K562 (cell line): ENCODE results near the gene VARS1. TPM values are rescaled to one million over a fixed set of nuclear protein-coding genes. Genes with fewer than 3 reads are reported as not detected.
A peak's percentile ranks its signal among the peaks of the same experiment; 100 is the strongest.

ENCODE experiments used
- CEBPZ ChIP-seq: fragments of 150-350 bp; IDR thresholded peaks from 2 replicates; pipeline ENCODE4 v1.6.1; 2014; ENCODE audit warnings: low read depth, mild to moderate bottlenecking, low read length, borderline replicate concordance
- CSDE1 ChIP-seq, 2 experiments: fragments of 450-650 bp; IDR thresholded peaks; 2 replicates each; pipeline ENCODE4 v1.6.1; 2016; ENCODE audit warnings: mild to moderate bottlenecking in 1 of 2
- ELF4 ChIP-seq: fragments of 450-650 bp; formaldehyde crosslinking; IDR thresholded peaks from 2 replicates; pipeline ENCODE4 v1.4.0; 2022; ENCODE audit warnings: missing genetic modification characterization
- JUN ChIP-seq, 2 experiments: sonication (generic) in 1 of 2; formaldehyde crosslinking in 1 of 2; IDR thresholded peaks; 2 replicates each; pipeline versions ENCODE4 v1.6.1 to v1.8.0; 2012 to 2022; ENCODE audit warnings: borderline replicate concordance in 2 of 2, mild to moderate bottlenecking in 2 of 2, improper control_type of control experiment in 1 of 2, low read depth in 1 of 2, low read length in 1 of 2, missing genetic modification reagents in 1 of 2
- MCM5 ChIP-seq: fragments of 450-650 bp; IDR thresholded peaks from 2 replicates; pipeline ENCODE4 v1.6.1; 2016; ENCODE audit warnings: low read depth
- POLR2AphosphoS5 ChIP-seq: IDR thresholded peaks from 2 replicates; pipeline ENCODE4 v1.6.1; 2011; ENCODE audit warnings: mild to moderate bottlenecking, low read depth, low read length, moderate library complexity; ENCODE audit not compliant: control insufficient read depth, insufficient read depth
- RBFOX2 ChIP-seq: fragments of 200-400 bp; formaldehyde crosslinking; IDR thresholded peaks from 2 replicates; pipeline ENCODE4 v1.6.1; 2017; ENCODE audit warnings: low read depth, mild to moderate bottlenecking, low read length, moderate library complexity
- RFX5 ChIP-seq: IDR thresholded peaks from 2 replicates; pipeline ENCODE4 v1.6.1; 2011; ENCODE audit warnings: low read depth, mild to moderate bottlenecking, improper control_type of control experiment, low read length
- SIN3B ChIP-seq: fragments of 450-650 bp; IDR thresholded peaks from 2 replicates; pipeline ENCODE4 v1.6.1; 2017; ENCODE audit warnings: low read depth, mild to moderate bottlenecking, moderate library complexity
- SREBF2 ChIP-seq: sonication (generic); formaldehyde crosslinking; IDR thresholded peaks from 2 replicates; pipeline ENCODE4 v1.4.0; 2020; ENCODE audit warnings: mild to moderate bottlenecking, missing genetic modification reagents
- ZFP1 ChIP-seq: fragments of 450-650 bp; formaldehyde crosslinking; IDR thresholded peaks from 2 replicates; pipeline ENCODE4 v1.4.0; 2020; ENCODE audit warnings: mild to moderate bottlenecking, mixed read lengths
- ZKSCAN3 ChIP-seq: fragments of 250-450 bp; sonication (Bioruptor Pico); IDR thresholded peaks from 2 replicates; pipeline ENCODE4 v1.4.0; 2020
- ZNF133 ChIP-seq: fragments of 250-450 bp; sonication (Bioruptor Pico); IDR thresholded peaks from 2 replicates; pipeline ENCODE4 v1.4.0; 2020; ENCODE audit warnings: mild to moderate bottlenecking
- ZNF589 ChIP-seq: fragments of 200-800 bp; sonication (Bioruptor generic); IDR thresholded peaks from 2 replicates; pipeline ENCODE4 v1.6.1; 2016; ENCODE audit warnings: low read depth, missing genetic modification characterization, missing compliant biosample characterization
- polyA plus RNA-seq, 8 experiments: library from polyadenylated mRNA; depleted of rRNA in 4 of 8; stranded (reverse) in 5 of 8; unstranded in 3 of 8; fragments of >200 nt; fragmentation: Nextera tagmentation in 2 of 8; fragmentation: Illumina TruSeq in 1 of 8; extraction: Ambion mirVana in 2 of 8; extraction: Trizol in 1 of 8; gene quantifications; 2 replicates each; pipeline versions ENCODE4 v1.2.1 to v1.2.3, GENCODE V29; 2011 to 2014; ENCODE audit warnings: inconsistent platforms in 1 of 8, missing spikeins in 1 of 8
- total RNA-seq, 7 experiments: library from RNA; depleted of rRNA in 6 of 7; stranded (reverse); fragments of >200 nt in 6 of 7; fragmentation: Illumina TruSeq in 2 of 7; extraction: Trizol in 2 of 7; gene quantifications; 2 replicates each; pipeline versions ENCODE4 v1.2.1 to v1.2.3, GENCODE V29; 2011 to 2021; ENCODE audit warnings: low replicate concordance in 1 of 7
- TF ChIP-seq, protein P1 (sequence below), 2 experiments: fragments of 450-650 bp in 1 of 2; sonication (generic) in 1 of 2; formaldehyde crosslinking; conservative IDR thresholded peaks; 2 replicates each; pipeline versions ENCODE4 v1.4.0 to v1.8.1; 2020 to 2022; ENCODE audit warnings: mild to moderate bottlenecking in 1 of 2, missing genetic modification reagents in 1 of 2
- TF ChIP-seq, protein P2 (sequence below): fragments of 250-450 bp; sonication (Bioruptor Pico); IDR thresholded peaks from 2 replicates; pipeline ENCODE4 v1.4.0; 2020; ENCODE audit warnings: mild to moderate bottlenecking, moderate library complexity
- TF ChIP-seq, protein P3 (sequence below), 2 experiments: fragments of 450-650 bp in 1 of 2; sonication (generic) in 1 of 2; formaldehyde crosslinking in 1 of 2; IDR thresholded peaks in 1 of 2; conservative IDR thresholded peaks in 1 of 2; 2 replicates each; pipeline versions ENCODE4 v1.6.1 to v1.8.1; 2016 to 2023; ENCODE audit warnings: mild to moderate bottlenecking in 2 of 2, moderate library complexity in 2 of 2, inconsistent platforms in 1 of 2, missing genetic modification reagents in 1 of 2

Gene VARS1
- total and polyA plus RNA-seq, 9 of the 15 experiments (the other 6 are each of a cell fraction or from before 2014, with no cell fraction given), result 2.9 to 488 (median 130) TPM

DNA sequence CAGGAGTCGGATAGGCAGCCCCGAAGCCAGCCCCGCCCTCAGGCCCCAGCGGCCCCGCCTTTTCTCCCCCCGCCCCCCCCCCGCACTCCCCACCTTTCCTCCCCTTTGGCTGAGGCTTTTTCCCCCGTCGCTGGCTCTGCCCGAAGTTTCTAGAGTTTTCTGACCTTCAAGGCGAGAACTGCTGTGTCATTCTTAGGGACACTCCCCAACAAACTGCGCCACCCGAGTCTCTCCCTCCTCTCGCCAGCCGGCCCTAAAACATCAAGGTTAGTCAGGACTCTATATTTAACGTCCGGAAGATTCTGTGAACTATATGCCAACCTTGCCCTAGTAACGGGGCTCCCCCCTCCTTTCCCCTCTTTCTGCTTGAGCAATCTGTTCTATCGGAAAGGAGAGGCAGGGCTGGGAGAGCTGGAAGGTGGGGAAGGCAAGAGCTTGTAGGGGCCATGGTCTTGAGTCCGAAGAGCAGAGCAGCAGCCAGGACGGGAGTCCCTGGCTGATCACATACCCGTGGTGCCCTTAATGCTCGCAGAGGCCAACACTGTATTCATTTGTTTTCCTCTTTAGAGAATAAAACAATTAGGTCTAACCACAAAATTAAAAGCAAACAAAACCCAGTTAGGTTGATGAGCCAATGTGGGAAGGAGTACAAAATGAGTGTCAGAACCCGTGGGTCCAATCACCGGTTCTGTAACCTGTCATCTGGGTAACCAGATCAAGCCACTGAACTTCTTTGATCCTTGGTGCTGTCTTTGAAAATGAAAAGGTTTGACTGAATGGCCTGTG, 26.7 kb upstream of the VARS1 start (continued):
- TF ChIP-seq, protein P1, sequence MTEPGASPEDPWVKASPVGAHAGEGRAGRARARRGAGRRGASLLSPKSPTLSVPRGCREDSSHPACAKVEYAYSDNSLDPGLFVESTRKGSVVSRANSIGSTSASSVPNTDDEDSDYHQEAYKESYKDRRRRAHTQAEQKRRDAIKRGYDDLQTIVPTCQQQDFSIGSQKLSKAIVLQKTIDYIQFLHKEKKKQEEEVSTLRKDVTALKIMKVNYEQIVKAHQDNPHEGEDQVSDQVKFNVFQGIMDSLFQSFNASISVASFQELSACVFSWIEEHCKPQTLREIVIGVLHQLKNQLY (CRISPR knock-in tag; conservative IDR thresholded peaks at IDR 0.05), result no peak
- TF ChIP-seq, protein P2, sequence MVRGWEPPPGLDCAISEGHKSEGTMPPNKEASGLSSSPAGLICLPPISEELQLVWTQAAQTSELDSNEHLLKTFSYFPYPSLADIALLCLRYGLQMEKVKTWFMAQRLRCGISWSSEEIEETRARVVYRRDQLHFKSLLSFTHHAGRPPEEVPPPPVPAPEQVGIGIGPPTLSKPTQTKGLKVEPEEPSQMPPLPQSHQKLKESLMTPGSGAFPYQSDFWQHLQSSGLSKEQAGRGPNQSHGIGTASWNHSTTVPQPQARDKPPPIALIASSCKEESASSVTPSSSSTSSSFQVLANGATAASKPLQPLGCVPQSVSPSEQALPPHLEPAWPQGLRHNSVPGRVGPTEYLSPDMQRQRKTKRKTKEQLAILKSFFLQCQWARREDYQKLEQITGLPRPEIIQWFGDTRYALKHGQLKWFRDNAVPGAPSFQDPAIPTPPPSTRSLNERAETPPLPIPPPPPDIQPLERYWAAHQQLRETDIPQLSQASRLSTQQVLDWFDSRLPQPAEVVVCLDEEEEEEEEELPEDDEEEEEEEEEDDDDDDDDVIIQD, result peak; percentile 70; the same call in 1 of the 2 replicates
- TF ChIP-seq ELF4 (CRISPR knock-in tag) (peak; percentile 88; the same call in 1 of the 2 replicates), JUN (IDR thresholded peaks at IDR 0.05; ENCODE audit: borderline replicate concordance, low read depth, low read length) (peak; percentile 73), JUN (CRISPR knock-in tag; IDR thresholded peaks at IDR 0.05; ENCODE audit: borderline replicate concordance) (no peak), MCM5 (no peak), RBFOX2 (no peak), POLR2AphosphoS5 (peak; percentile 92), ZNF589 (CRISPR knock-in tag) (no peak), CEBPZ (no peak), ZNF133 (CRISPR knock-in tag) (no peak), CSDE1 (IDR thresholded peaks at IDR 0.05) (no peak), RFX5 (no peak), SREBF2 (CRISPR knock-in tag) (0 out of 2 replicates have a peak, but pooled peaks have one; percentile 42), ZKSCAN3 (no peak), SIN3B (no peak), ZFP1 (peak; percentile 54; the same call in 1 of the 2 replicates)
- TF ChIP-seq, protein P3, sequence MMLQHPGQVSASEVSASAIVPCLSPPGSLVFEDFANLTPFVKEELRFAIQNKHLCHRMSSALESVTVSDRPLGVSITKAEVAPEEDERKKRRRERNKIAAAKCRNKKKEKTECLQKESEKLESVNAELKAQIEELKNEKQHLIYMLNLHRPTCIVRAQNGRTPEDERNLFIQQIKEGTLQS (IDR thresholded peaks at IDR 0.05), result no peak
- TF ChIP-seq, protein P3 (CRISPR knock-in tag; conservative IDR thresholded peaks at IDR 0.05), result peak; percentile 88
